ENCODE measurements around the gene EIF2S1.
"Not testable (repeated sequence)": the region's sequence is repeated elsewhere in the genome, so short reads cannot be mapped to it uniquely, and the experiment has no call there.

Gene EIF2S1

GRCh38 chr14:67359775-67360469 lies at the start of gene EIF2S1, which contains the start of gene ATP6V1D:
Gene EIF2S1 (plus strand): TSS chr14:67360328. CDS start chr14:67364768, 4,440 bp downstream.
Gene ATP6V1D (minus strand): TSS chr14:67359804. CDS start chr14:67359698, 106 bp downstream.
- peak; percentile 93 for DNase-seq (ENCODE audit: low spot score)

DNA sequence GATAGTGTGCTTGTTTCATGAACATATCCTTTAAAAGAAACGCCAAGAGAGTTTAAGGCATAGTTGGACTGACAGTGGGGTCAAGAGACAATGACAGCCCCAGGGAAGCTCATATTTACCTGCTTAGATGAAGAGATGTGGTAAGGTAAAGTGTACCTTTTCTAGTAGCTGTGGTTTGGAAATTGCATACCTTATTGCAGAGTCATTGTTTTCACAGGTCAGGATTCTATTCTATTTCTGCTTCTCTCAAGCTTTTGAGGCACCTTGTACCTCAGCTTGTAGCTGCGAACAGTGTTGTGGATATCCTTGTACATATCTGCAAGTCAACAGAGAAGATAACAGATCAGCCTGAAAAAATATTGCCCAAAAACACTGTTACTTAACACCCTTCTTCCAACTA lies 48.3 kb upstream of the EIF2S1 start:
- no peak for DNase-seq (ENCODE audit: low spot score)

- no peak for DNase-seq (ENCODE audit: low spot score)
Measured at GRCh38 chr14:67313153-67313552, 47.0 kb upstream of the EIF2S1 start.

DNA sequence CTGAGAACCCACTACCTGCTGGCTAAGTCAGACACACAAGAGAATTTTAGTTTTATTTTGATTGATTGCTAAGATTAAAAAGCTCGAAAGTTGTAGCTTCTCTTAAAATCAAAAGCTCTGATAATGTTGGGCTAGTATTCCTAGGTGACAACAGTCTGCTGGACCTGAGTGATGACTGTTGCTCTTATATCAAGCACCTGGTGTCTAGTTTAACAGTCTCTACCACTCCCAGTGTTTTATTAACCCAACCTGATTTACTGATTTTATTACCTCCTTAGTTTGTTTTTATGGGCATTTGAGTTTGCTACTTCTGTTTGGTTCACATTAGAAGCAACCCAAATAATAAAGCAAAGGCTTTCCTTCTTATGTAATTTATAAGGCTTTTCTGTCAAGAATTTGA lies 42.3 kb upstream of the EIF2S1 start:
- DNase-seq (ENCODE audit: low spot score), result no peak

DNA sequence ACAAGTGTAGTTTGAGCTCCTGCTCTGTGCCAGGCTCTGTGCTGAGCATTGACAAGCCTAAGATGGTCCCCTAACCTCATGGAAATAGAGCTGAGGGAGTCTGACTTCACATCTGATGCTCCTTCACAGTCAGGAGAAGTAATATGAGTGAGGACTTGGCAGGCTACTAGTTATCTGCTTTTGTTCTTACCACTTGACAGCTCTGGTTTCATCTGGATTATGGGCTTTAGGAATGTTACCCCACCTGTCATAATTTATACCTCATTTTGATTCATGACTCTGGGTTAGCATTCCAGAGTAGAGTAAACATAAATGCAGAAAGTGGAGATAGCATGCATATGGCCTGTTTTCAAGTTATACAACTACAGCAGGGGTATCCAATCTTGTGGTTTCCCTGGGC lies 41.0 kb upstream of the EIF2S1 start:
- no peak for DNase-seq (ENCODE audit: low spot score)

GRCh38 chr14:67329666-67330065 lies 30.5 kb upstream of the EIF2S1 start:
- DNase-seq (ENCODE audit: low spot score), result not testable (repeated sequence)

DNA sequence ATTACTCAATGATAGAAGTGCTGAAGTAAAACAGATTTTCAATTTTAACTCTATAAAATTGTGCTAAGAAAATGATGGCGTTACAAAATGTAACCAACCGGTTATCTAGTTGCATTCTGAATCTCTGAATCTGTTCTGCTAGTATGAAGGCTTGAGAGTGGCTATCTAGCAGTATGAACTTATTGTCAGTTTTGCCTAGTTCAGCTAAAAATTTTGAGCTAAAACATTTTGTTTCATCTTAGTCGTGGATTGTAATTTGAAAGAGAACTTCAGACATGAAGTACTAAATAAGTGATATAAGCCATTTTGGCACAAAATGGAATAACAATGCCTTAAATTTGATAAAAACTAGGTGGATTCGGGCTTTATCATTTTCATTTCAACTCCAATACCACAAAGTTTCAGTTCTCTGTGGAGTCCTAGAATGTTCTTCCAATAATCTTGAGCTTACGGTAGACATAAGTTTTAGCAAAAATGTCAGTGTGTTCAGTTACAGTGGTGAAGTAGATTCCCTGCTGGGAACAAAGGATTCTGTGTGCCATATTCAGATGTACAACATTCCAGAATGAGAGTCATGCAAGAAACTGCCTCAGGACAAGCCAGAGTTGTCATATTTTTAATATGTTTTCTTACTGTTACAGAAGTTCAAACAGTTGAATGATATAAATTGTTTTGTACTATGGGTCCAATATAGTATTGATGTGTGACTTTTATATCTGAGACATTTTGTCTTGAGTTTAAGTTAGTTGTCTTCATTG lies 28.6 kb upstream of the EIF2S1 start:
- DNase-seq (ENCODE audit: low spot score), result no peak

DNA sequence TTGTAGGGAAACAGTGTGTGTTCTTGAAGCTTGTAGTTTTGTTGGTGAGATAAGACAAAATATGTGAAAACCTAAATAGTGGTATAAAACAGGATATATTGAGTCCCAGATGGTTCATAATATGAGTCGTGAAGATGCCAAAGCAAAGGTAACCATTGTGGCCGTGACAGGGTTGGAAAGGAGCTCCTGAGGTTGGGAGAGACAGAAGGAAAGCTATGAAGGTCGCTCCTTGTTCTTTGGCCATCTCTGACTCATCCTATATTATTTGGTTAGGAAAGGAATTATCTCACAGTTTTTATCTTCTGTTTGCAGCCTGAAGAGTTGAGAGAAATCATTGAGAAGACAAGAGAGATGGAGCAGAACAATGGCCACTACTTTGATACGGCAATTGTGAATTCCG lies 27.7 kb upstream of the EIF2S1 start:
- DNase-seq (ENCODE audit: low spot score), result no peak

- DNase-seq (ENCODE audit: low spot score), result peak; percentile 10
Measured at GRCh38 chr14:67335781-67336180, 24.3 kb upstream of the EIF2S1 start.

- not testable (repeated sequence) for DNase-seq (ENCODE audit: low spot score)
Measured at GRCh38 chr14:67341231-67341630, 18.9 kb upstream of the EIF2S1 start.

GRCh38 chr14:67343601-67344230 lies 16.4 kb upstream of the EIF2S1 start:
- DNase-seq (ENCODE audit: low spot score), result no peak

- DNase-seq (ENCODE audit: low spot score), result no peak
Measured at GRCh38 chr14:67345583-67345982, 14.5 kb upstream of the EIF2S1 start.

- DNase-seq (ENCODE audit: low spot score), result no peak
Measured at GRCh38 chr14:67352055-67352454, 8.1 kb upstream of the EIF2S1 start.

DNA sequence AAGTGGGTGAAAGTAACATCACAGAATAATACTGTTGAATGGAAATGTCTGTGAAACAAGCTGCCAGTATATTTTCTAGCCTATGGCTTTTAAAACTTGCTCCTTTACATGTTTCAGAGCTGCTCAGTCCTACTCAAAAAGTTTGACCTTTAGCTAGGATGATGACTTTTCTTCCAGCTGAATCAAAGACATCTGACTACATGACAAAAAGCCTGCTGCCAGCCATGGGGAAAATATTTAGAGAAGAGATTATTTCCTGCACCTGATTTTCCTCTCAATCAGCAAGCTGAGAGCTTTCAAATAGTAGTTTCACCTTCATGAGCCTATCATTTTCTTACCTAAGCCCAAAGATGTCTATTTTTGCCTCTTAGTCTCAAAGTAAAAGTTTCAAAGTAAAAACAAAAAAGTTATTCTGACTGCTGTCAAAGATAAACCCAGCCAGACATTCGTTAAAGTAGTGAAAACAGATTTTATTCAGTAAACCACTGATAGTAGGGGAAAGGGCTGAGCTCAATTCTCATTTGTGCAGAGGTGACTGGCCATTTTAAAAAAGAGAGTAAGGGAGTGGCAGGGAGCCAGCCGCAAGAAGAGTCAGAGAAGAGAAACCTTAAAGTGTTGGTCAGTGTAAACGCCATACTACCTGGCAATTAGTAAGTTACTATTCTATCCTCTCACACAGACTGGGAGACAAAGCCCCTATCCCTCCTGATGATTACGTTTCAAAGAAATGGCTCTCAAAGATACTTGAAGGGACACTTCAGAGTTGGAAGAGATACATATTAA lies 2.8 kb upstream of the EIF2S1 start:
- DNase-seq (ENCODE audit: low spot score), result no peak

- DNase-seq (ENCODE audit: low spot score), result no peak
Measured at GRCh38 chr14:67357969-67358354, 2.2 kb upstream of the EIF2S1 start.

GRCh38 chr14:67358924-67359774 lies 979 bp upstream of the EIF2S1 start:
- no peak for DNase-seq (ENCODE audit: low spot score)

GRCh38 chr14:67360470-67361206 lies 510 bp downstream of the EIF2S1 start:
- DNase-seq (ENCODE audit: low spot score), result no peak

GRCh38 chr14:67365476-67365875 lies 5.3 kb downstream of the EIF2S1 start:
- no peak for DNase-seq (ENCODE audit: low spot score)

GRCh38 chr14:67370830-67371229 lies 10.7 kb downstream of the EIF2S1 start:
- no peak for DNase-seq (ENCODE audit: low spot score)

Measured in HuH-7 (cell line).